Neuronal stem cell (in vitro differentiated cells): ENCODE results near the gene GGA3.

ENCODE experiments used
- DNase-seq: peaks from one replicate; pipeline ENCODE4 v3.0.0-alpha.2; 2013; ENCODE audit warnings: low spot score
- H2AFZ ChIP-seq: one replicate; pipeline ENCODE4 v1.6.1; 2013; ENCODE audit warnings: mild to moderate bottlenecking, low read length, inconsistent platforms
- H2AK5ac ChIP-seq: 2 replicates; pipeline ENCODE4 v1.6.1; 2013; ENCODE audit warnings: low read depth, mild to moderate bottlenecking, inconsistent platforms, low read length, moderate library complexity, mixed read lengths
- H2BK120ac ChIP-seq: 2 replicates; pipeline ENCODE4 v1.6.1; 2013; ENCODE audit warnings: low read depth, mild to moderate bottlenecking, inconsistent platforms, low read length, moderate library complexity, mixed read lengths
- H2BK12ac ChIP-seq: one replicate; pipeline ENCODE4 v1.6.1; 2013; ENCODE audit warnings: low read length, inconsistent platforms
- H2BK15ac ChIP-seq: 2 replicates; pipeline ENCODE4 v1.6.1; 2013; ENCODE audit warnings: mild to moderate bottlenecking, low read length, inconsistent platforms, mixed read lengths
- H2BK5ac ChIP-seq: one replicate; pipeline ENCODE4 v1.6.1; 2013; ENCODE audit warnings: inconsistent platforms, mild to moderate bottlenecking, low read length, moderate library complexity
- H3K14ac ChIP-seq: one replicate; pipeline ENCODE4 v1.6.1; 2013; ENCODE audit warnings: low read length, inconsistent platforms
- H3K18ac ChIP-seq: 2 replicates; pipeline ENCODE4 v1.6.1; 2013; ENCODE audit warnings: low read length, inconsistent platforms
- H3K23ac ChIP-seq: 2 replicates; pipeline ENCODE4 v1.6.1; 2013; ENCODE audit warnings: low read depth, mild to moderate bottlenecking, mixed read lengths, low read length, inconsistent platforms; ENCODE audit not compliant: poor library complexity
- H3K27ac ChIP-seq: replicated peaks from 3 replicates; pipeline ENCODE4 v1.5.1; 2013; ENCODE audit warnings: low read length, inconsistent platforms
- H3K27me3 ChIP-seq, 3 experiments: 2 replicates each; pipeline ENCODE4 v1.6.1; 2013; ENCODE audit warnings: low read length in 3 of 3, mild to moderate bottlenecking in 2 of 3, inconsistent platforms in 1 of 3, low read depth in 1 of 3, mixed read lengths in 1 of 3, moderate library complexity in 1 of 3; ENCODE audit not compliant: control insufficient read depth in 3 of 3, insufficient read depth in 3 of 3
- H3K36me3 ChIP-seq, 2 donors: replicated peaks in 1 of 2; 2 replicates each; pipeline ENCODE4 v1.6.1; 2013; ENCODE audit warnings: low read length in 2 of 2; ENCODE audit not compliant: control insufficient read depth in 2 of 2, insufficient read depth in 2 of 2
- H3K4ac ChIP-seq: 2 replicates; pipeline ENCODE4 v1.6.1; 2013; ENCODE audit warnings: inconsistent platforms, mild to moderate bottlenecking, low read length, moderate library complexity
- H3K4me1 ChIP-seq, 2 donors: 1 replicate in 1 of 2; 2 replicates in 1 of 2; pipeline ENCODE4 v1.6.1; 2013; ENCODE audit warnings: low read length in 2 of 2, low read depth in 1 of 2; ENCODE audit not compliant: control insufficient read depth in 2 of 2, insufficient read depth in 1 of 2
- H3K4me2 ChIP-seq: one replicate; pipeline ENCODE4 v1.6.1; 2013; ENCODE audit warnings: mild to moderate bottlenecking, low read length, inconsistent platforms; ENCODE audit not compliant: insufficient read depth, poor library complexity, severe bottlenecking
- H3K4me3 ChIP-seq, 2 donors: 2 replicates each; pipeline ENCODE4 v1.5.1; 2013; ENCODE audit warnings: low read length in 2 of 2, mild to moderate bottlenecking in 2 of 2, inconsistent platforms in 1 of 2, moderate library complexity in 1 of 2
- H3K79me1 ChIP-seq: one replicate; pipeline ENCODE4 v1.6.1; 2013; ENCODE audit warnings: low read depth, mild to moderate bottlenecking, inconsistent platforms, low read length, moderate library complexity
- H3K9ac ChIP-seq: one replicate; pipeline ENCODE4 v1.6.1; 2013; ENCODE audit warnings: mild to moderate bottlenecking, low read depth, low read length, inconsistent platforms; ENCODE audit not compliant: poor library complexity
- H3K9me3 ChIP-seq, 2 donors: replicated peaks in 1 of 2; 2 replicates each; pipeline versions ENCODE3 to v1.6.1; 2013; ENCODE audit warnings: low read length in 2 of 2, mild to moderate bottlenecking in 2 of 2, inconsistent platforms in 1 of 2, low read depth in 1 of 2, mixed read lengths in 1 of 2, moderate library complexity in 1 of 2; ENCODE audit not compliant: control insufficient read depth in 2 of 2, insufficient read depth in 1 of 2
- H4K8ac ChIP-seq: one replicate; pipeline ENCODE4 v1.6.1; 2013; ENCODE audit warnings: low read depth, mild to moderate bottlenecking, inconsistent platforms, low read length, moderate library complexity
- H4K91ac ChIP-seq: one replicate; pipeline ENCODE4 v1.6.1; 2013; ENCODE audit warnings: low read length, low read depth, mild to moderate bottlenecking, inconsistent platforms; ENCODE audit not compliant: poor library complexity
- WGBS, 2 donors: extraction: QIAGEN DNeasy Blood & Tissue Kit; methylation state at CpG; one replicate each; pipeline ENCODE4 v1.1.7; 2013; ENCODE audit warnings: missing lambda C conversion rate in 2 of 2, mixed read lengths in 1 of 2; ENCODE audit not compliant: insufficient read length in 2 of 2, insufficient replicate concordance in 1 of 2; ENCODE audit errors: extremely low coverage in 2 of 2; 5-methylcytosine and 5-hydroxymethylcytosine counted together

GGA3 gene

GRCh38 chr17:75301502-75302206 is 40.2 kb upstream of the GGA3 start:
- H3K4ac ChIP-seq: no peak overlapping the region
- peak overlapping the region; percentile 56 for H2AK5ac ChIP-seq
- no peak overlapping the region for H2BK120ac ChIP-seq
- H3K4me2 ChIP-seq: no peak overlapping the region
- H3K9ac ChIP-seq: no peak overlapping the region
- no peak overlapping the region for H4K8ac ChIP-seq
- no peak overlapping the region for H2BK5ac ChIP-seq
- no peaks in the 10 kb centered on the region for H3K27me3 ChIP-seq
- H3K36me3 ChIP-seq: no peaks in the 10 kb centered on the region
- peak overlapping the region; percentile 73 for H3K23ac ChIP-seq
- no peaks in the 10 kb centered on the region for H3K9me3 ChIP-seq
- no peak overlapping the region for H3K4me3 ChIP-seq
- H4K91ac ChIP-seq: no peak overlapping the region
- no CpG with 5 or more reads among the region's 17 CpGs for WGBS, 2 donors
- H3K4me1 ChIP-seq: no peaks in the 10 kb centered on the region
- no peak overlapping the region for H2AFZ ChIP-seq
- H2BK12ac ChIP-seq: no peak overlapping the region
- H3K14ac ChIP-seq: peak overlapping the region; percentile 8
- no peak overlapping the region for H2BK15ac ChIP-seq
- H3K18ac ChIP-seq: no peak overlapping the region
- DNase-seq: no peak
- no peak overlapping the region for H3K27ac ChIP-seq
- H3K79me1 ChIP-seq: no peaks in the 10 kb centered on the region

- Histone ChIP-seq H3K27ac (no peak overlapping the region), H3K14ac (no peak overlapping the region)
Measured at GRCh38 chr17:75301049-75301448, 39.6 kb upstream of the GGA3 start.

GRCh38 chr17:75300280-75300679 is 38.9 kb upstream of the GGA3 start:
- H3K4me2 ChIP-seq: no peak overlapping the region
- no peak overlapping the region for H2BK5ac ChIP-seq
- H3K79me1 ChIP-seq: no peaks in the 10 kb centered on the region
- H3K18ac ChIP-seq: no peak overlapping the region
- no peak overlapping the region for H2BK120ac ChIP-seq
- no peaks in the 10 kb centered on the region for H3K36me3 ChIP-seq
- no peak overlapping the region for H2AFZ ChIP-seq
- no peak overlapping the region for H2AK5ac ChIP-seq
- H3K14ac ChIP-seq: no peak overlapping the region
- no peak overlapping the region for H3K4ac ChIP-seq
- no peak for DNase-seq
- no peaks in the 10 kb centered on the region for H3K9me3 ChIP-seq
- WGBS, 2 donors: no CpG with 5 or more reads among the region's 7 CpGs
- no peak overlapping the region for H3K27ac ChIP-seq
- H3K23ac ChIP-seq: no peak overlapping the region
- H2BK15ac ChIP-seq: no peak overlapping the region
- H2BK12ac ChIP-seq: no peak overlapping the region
- no peak overlapping the region for H3K4me3 ChIP-seq
- no peak overlapping the region for H4K91ac ChIP-seq
- no peaks in the 10 kb centered on the region for H3K27me3 ChIP-seq
- H4K8ac ChIP-seq: no peak overlapping the region
- no peaks in the 10 kb centered on the region for H3K4me1 ChIP-seq
- no peak overlapping the region for H3K9ac ChIP-seq

More at GRCh38 chr17:75301049-75301448, 39.6 kb upstream of the GGA3 start:
- Histone ChIP-seq H3K18ac (no peak overlapping the region), H2BK15ac (no peak overlapping the region), H3K4me3 (no peak overlapping the region), H2AFZ (no peak overlapping the region), H3K9me3 (no peaks in the 10 kb centered on the region), H3K36me3 (no peaks in the 10 kb centered on the region), H3K79me1 (no peaks in the 10 kb centered on the region), H3K4ac (no peak overlapping the region), H3K4me2 (no peak overlapping the region), H4K91ac (no peak overlapping the region), H4K8ac (no peak overlapping the region), H3K9ac (no peak overlapping the region), H2AK5ac (peak overlapping the region; percentile 56), H3K4me1 (no peaks in the 10 kb centered on the region), H2BK5ac (no peak overlapping the region), H3K23ac (no peak overlapping the region), H2BK12ac (no peak overlapping the region), H3K27me3 (no peaks in the 10 kb centered on the region), H2BK120ac (no peak overlapping the region)
- no peak for DNase-seq
- no CpG with 5 or more reads among the region's 9 CpGs for WGBS, 2 donors

GRCh38 chr17:75295201-75296158 is 34.1 kb upstream of the GGA3 start:
- WGBS, 2 donors: no CpG with 5 or more reads among the region's 8 CpGs
- H3K27ac ChIP-seq: no peak overlapping the region
- H3K14ac ChIP-seq: no peak overlapping the region
- H2BK120ac ChIP-seq: no peak overlapping the region
- H4K91ac ChIP-seq: no peak overlapping the region
- H2AK5ac ChIP-seq: no peak overlapping the region
- H2BK12ac ChIP-seq: no peak overlapping the region
- no peaks in the 10 kb centered on the region for H3K36me3 ChIP-seq
- H3K79me1 ChIP-seq: no peaks in the 10 kb centered on the region
- H3K9me3 ChIP-seq: no peaks in the 10 kb centered on the region
- H3K9ac ChIP-seq: no peak overlapping the region
- no peak for DNase-seq
- no peak overlapping the region for H3K4me3 ChIP-seq
- no peak overlapping the region for H2BK15ac ChIP-seq
- no peak overlapping the region for H3K4ac ChIP-seq
- H3K27me3 ChIP-seq: no peaks in the 10 kb centered on the region
- no peak overlapping the region for H3K18ac ChIP-seq
- no peak overlapping the region for H2BK5ac ChIP-seq
- H4K8ac ChIP-seq: no peak overlapping the region
- no peak overlapping the region for H2AFZ ChIP-seq
- no peak overlapping the region for H3K4me2 ChIP-seq
- H3K23ac ChIP-seq: no peak overlapping the region
- H3K4me1 ChIP-seq: no peaks in the 10 kb centered on the region
